DMS153 treated with DMSO at 0.1 percent for 48 hours (cell line): ENCODE data around the gene GABRP.
"Not testable (repeated sequence)": the region's sequence is repeated elsewhere in the genome, so short reads cannot be mapped to it uniquely, and the experiment has no call there.

Experiments used
- DNase-seq: peaks from one replicate; lab custom pipeline; 2025; ENCODE audit not compliant: unreplicated experiment; lab: John Stamatoyannopoulos, UW

The GABRP gene

GRCh38 chr5:170783498-170784247 lies at the start of gene GABRP:
TSS of gene GABRP (plus strand) at chr5:170783725. CDS start at chr5:170788616, 4,891 bp downstream.
- DNase-seq: no peak

- DNase-seq: no peak
These were observed 46.6 kb upstream of the GABRP start for GRCh38 chr5:170736966-170737365.

- DNase-seq: no peak
These were observed 45.9 kb upstream of the GABRP start for GRCh38 chr5:170737591-170737990.

GRCh38 chr5:170738840-170739239 lies 44.7 kb upstream of the GABRP start:
- DNase-seq: no peak

- DNase-seq: no peak
These were observed 44.1 kb upstream of the GABRP start for GRCh38 chr5:170739446-170739845.

GRCh38 chr5:170740551-170741205 lies 42.8 kb upstream of the GABRP start:
- DNase-seq: no peak

- no peak for DNase-seq
These were observed 41.7 kb upstream of the GABRP start for GRCh38 chr5:170741801-170742200.

- DNase-seq: no peak
These were observed 39.7 kb upstream of the GABRP start for GRCh38 chr5:170743876-170744212.

GRCh38 chr5:170745481-170746071 lies 37.9 kb upstream of the GABRP start:
- DNase-seq: no peak

GRCh38 chr5:170746075-170746960 lies 37.2 kb upstream of the GABRP start:
- no peak for DNase-seq

GRCh38 chr5:170746961-170747340 lies 36.6 kb upstream of the GABRP start:
- no peak for DNase-seq

GRCh38 chr5:170747357-170747756 lies 36.2 kb upstream of the GABRP start:
- no peak for DNase-seq

- no peak for DNase-seq
These were observed 35.7 kb upstream of the GABRP start for GRCh38 chr5:170747851-170748250.

GRCh38 chr5:170748951-170749471 lies 34.5 kb upstream of the GABRP start:
- no peak for DNase-seq

GRCh38 chr5:170749911-170750431 lies 33.6 kb upstream of the GABRP start:
- no peak for DNase-seq

- no peak for DNase-seq
These were observed 32.7 kb upstream of the GABRP start for GRCh38 chr5:170750791-170751190.

- no peak for DNase-seq
These were observed 31.9 kb upstream of the GABRP start for GRCh38 chr5:170751631-170752030.

GRCh38 chr5:170752257-170753215 lies 31.0 kb upstream of the GABRP start:
- DNase-seq: no peak

GRCh38 chr5:170753311-170753710 lies 30.2 kb upstream of the GABRP start:
- DNase-seq: no peak

- not testable (repeated sequence) for DNase-seq
These were observed 29.0 kb upstream of the GABRP start for GRCh38 chr5:170754508-170754907.
